ENCODE data around the gene DVL2.

Gene DVL2

GRCh38 chr17:7219229-7219811, 15.0 kb downstream of the DVL2 start:
- no peak for DNase-seq (ENCODE audit: low read depth)

GRCh38 chr17:7218758-7219157, 15.6 kb downstream of the DVL2 start:
- DNase-seq (ENCODE audit: low read depth): no peak

- DNase-seq (ENCODE audit: low read depth): no peak
These were observed 16.2 kb downstream of the DVL2 start for GRCh38 chr17:7218166-7218565.

- DNase-seq (ENCODE audit: low read depth): no peak
These were observed 17.0 kb downstream of the DVL2 start for GRCh38 chr17:7217113-7217987.

- DNase-seq (ENCODE audit: low read depth): no peak
These were observed 17.8 kb downstream of the DVL2 start for GRCh38 chr17:7216242-7217112.

- DNase-seq (ENCODE audit: low read depth): no peak
These were observed 18.6 kb downstream of the DVL2 start for GRCh38 chr17:7215652-7216180.

- DNase-seq (ENCODE audit: low read depth): no peak
These were observed 19.1 kb downstream of the DVL2 start for GRCh38 chr17:7215136-7215638.

- peak; percentile 99 for DNase-seq (ENCODE audit: low read depth)
These were observed 19.8 kb downstream of the DVL2 start for GRCh38 chr17:7214300-7215135.

GRCh38 chr17:7213895-7214299, 20.4 kb downstream of the DVL2 start:
- peak; percentile 40 for DNase-seq (ENCODE audit: low read depth)

- no peak for DNase-seq (ENCODE audit: low read depth)
These were observed 22.6 kb downstream of the DVL2 start for GRCh38 chr17:7211491-7212273.

GRCh38 chr17:7208754-7209460, 25.4 kb downstream of the DVL2 start:
- no peak for DNase-seq (ENCODE audit: low read depth)

- DNase-seq (ENCODE audit: low read depth): no peak
These were observed 26.2 kb downstream of the DVL2 start for GRCh38 chr17:7208027-7208571.

GRCh38 chr17:7207120-7208001, 27.0 kb downstream of the DVL2 start:
- DNase-seq (ENCODE audit: low read depth): no peak

GRCh38 chr17:7205561-7205960, 28.8 kb downstream of the DVL2 start:
- no peak for DNase-seq (ENCODE audit: low read depth)

GRCh38 chr17:7204828-7205461, 29.4 kb downstream of the DVL2 start:
- peak; percentile 87 for DNase-seq (ENCODE audit: low read depth)

GRCh38 chr17:7204336-7204735, 30.0 kb downstream of the DVL2 start:
- no peak for DNase-seq (ENCODE audit: low read depth)

GRCh38 chr17:7203391-7203790, 30.9 kb downstream of the DVL2 start:
- no peak for DNase-seq (ENCODE audit: low read depth)
